Activated CD8-positive, alpha-beta memory T cell treated with anti-CD3 and anti-CD28 coated beads, Interleukin-2, amount 50 U/mL, for 4 hours (primary cell): ENCODE data around the gene HPCAL4.

ENCODE experiments used
- DNase-seq: peaks from one replicate; pipeline ENCODE4 v3.0.0-alpha.2; 2020

Gene HPCAL4

DNA sequence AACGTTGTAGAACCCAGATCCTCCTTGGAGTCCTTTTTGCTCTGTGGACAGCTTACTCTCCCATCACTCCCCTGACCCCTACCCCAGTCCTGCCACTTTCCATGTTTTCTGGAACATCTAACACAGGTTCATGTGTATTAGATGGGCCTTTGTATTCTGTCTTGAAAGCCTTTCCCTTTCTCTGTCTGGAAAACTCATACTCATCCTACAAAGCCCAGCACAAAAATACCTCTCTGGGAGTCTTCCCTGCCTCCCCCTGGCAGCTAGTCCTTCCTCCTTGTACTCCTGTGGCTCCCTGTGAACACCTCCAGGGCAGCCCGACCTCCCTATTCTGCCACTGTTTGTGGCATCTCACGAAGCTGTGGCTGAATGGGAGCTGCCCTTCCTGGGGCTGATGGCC lies 44.0 kb downstream of the HPCAL4 start:
- no peak for DNase-seq

DNA sequence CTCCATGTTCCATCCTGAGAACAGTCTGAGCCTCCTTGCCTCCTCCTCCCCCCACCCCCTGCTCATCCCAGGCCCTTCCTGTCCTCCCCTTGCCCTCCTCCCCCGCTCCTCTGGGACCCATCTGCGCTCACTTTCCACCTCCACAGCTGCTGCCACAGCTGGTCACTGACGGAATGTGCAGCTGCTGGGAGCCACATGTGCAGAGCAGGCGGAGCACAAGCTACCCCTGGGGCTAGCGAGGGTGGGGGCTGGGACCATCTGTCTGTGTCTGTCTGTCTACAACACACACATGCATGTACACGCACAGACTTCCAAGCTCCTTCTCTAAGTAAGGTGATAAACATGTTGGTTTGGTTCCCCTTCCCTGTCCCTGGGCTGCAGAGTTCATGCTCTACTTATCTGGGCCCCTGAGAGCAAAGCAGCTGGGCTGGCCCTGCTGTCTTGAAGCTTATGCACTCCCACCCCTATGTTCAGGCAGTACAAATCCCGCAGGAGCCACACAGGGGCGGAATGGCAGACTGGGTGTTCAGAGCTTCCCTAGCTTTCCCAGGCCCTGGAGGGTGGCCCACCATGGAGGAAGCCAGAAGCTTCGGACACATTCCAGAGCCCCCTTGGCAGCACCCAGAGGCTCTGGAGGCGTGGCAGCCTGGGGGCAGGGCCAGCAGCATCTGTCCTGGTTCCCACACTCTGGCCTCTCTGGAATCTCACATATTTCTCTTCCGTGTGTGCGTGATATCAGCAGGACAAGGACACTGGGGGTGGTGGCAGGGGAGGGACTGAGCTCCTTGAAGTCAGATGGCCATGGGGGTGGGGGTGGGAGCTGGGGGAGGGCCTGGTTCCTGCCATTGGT lies 44.8 kb downstream of the HPCAL4 start:
- no peak for DNase-seq

DNA sequence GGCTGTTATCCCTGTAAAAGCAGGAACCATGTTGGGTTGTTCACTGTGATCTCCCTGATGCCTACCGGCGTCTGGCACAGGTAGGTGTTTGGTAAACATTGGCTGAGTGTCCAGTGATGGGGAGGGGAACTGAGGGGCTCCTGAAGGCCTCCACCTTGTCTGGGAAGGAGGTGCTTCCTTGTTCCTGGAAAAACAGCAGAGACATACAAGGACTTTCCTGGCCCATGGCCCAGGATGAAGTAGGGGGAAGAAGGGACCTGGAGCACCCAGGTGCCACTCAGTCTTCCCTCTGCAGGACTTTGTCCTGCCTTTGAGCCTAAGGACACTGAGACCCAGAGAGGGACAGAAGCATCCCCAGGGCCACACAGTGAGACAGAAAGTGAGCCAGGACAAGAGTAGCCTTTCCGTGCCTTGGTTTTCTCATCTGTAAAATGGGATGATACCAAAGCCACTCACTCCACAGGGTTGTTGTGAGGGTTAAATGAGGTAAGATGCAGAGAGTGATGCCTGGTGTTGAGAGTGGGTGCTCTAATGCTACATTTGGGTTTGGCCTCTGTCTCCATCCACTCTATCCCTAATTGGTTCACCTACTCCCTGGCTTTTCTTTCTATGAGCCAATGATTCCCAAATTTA lies 45.7 kb downstream of the HPCAL4 start:
- DNase-seq, result no peak

DNA sequence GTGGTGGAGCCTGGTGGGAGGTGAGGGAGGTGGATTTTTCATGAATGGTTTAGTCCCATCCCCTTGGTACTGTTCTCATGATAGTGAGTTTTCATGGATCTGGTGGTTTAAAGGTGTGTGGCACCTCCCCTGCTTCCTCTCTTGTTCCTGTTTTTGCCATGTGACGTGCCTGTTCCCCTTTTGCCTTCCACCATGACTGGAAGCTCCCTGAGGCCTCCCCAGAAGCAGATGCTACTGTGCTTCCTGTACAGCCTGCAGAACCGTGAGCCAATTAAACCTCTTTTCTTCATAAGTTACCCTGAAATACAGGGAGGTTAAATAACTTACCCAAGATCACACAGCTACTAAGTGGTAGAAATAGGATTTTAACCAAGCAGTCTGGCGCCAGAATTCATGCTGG lies 47.5 kb downstream of the HPCAL4 start:
- DNase-seq, result no peak

DNA sequence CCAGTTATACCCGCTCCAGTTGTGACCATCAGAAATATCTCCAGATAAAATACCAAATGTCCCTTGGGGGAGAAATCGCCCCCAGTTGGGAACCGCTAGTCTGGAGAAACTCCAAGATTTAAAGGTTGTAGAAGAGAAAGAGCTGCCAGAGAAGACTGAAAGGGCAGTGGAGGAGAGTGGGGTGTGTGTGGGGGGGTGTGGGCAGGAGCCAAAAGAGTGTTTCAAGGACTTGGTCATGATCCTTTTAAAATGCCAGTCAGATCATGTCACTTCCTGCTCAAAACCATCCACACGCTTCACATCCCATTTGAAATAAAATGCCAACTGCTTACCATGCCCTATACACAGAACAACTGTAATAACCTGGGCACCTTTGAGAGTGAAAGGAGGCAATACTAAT lies 48.4 kb downstream of the HPCAL4 start:
- DNase-seq, result no peak

DNA sequence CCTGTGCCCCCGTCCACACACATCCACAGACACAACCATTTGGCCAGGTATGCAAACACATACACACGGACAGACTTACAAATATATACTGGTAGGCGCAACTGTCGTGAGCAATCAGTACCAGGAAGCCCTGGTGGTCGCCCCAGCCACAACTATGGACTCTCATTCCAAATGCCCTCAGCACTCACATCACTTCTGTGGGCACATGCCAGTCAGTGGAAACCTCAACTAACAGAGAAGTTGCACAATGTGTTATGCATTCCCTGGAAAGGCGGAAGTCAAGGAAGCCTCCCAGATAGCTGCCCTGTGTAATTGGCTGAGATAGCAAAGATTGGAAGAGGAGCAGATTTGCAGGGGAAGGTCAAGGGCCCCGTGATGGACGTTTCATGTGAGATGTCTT lies 50.4 kb downstream of the HPCAL4 start:
- DNase-seq, result no peak

DNA sequence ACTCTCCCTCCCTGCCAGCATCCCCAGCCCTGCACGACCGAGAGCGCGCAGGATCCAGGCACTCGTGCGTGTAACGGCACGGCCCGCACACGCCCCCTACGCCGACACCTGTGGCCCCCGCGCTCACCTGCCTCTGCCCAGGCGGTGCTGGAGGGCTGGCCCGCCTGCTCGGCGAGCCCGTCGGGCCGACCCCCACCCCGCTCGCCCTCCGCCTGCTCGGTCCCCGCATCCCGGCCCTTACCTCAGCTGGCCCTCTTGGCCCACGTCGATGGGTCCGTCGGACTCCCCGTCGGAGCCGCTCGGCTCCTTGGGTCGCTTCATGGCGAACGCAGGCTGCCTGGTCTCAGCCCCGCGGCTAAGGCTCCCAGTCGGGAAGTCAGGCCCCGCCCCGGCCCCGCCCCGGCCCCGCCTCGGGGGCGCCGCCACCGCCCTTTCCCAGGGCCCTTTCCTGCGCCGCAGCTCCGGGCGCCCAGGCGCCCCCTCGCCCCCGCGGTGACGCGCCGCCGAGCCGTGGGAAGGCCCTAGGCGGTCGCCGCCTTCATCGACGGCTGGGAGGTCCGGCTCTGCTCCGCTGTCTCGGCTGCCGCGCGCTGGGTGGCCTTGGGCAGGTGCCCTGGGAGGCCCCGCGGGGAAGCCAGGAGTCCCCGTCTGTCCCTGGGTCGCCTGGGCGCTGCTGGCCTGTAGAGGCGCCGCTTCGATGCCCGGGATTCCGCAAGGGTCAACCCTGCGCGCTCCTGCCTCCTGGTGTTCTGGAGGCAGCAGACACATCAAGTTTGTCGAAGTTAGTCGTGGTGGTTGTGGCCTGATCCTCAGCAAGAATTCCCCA lies 51.7 kb downstream of the HPCAL4 start, which contains the start of gene HEYL:
Gene HEYL (minus strand): TSS at position 339 of the 826 bp plus-strand sequence. CDS start 18 bp downstream, at position 321.
- peak; percentile 76 for DNase-seq

DNA sequence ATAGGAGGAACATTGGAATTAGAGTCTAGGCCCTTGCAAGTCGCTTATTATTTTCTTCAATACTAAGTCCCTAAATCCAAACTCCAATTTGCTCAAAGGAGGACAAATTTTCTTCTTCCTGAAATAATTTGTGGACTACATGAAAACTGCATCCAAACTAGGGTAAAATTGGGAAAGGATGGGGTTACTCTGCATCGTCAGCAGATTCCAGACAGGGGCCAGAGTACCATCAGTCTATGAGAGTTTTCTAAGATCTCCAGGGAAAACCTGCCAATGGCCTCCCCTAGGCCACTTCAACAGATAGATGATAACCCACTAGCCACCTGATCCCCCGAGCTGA lies 52.3 kb downstream of the HPCAL4 start:
- DNase-seq, result no peak

DNA sequence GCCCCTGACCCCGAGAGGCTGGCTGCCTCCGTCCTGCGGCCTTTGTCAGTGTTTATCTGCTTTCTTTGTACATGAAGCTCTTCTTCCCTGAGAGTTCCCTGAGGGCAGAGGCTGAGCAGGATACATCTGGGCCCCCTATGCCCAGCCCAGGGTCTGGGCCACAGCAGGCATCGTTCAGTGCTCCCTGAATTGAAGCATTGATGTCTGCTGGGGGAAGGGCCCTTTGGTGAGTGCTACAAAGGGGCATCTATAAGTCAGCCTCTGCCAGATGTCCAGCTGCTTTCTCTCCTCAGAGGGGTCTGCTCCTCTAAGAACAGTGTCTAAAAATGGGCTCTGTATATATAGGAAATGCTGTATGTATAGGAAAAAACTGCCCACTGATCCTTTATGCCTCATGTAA lies 53.9 kb downstream of the HPCAL4 start:
- DNase-seq, result no peak

DNA sequence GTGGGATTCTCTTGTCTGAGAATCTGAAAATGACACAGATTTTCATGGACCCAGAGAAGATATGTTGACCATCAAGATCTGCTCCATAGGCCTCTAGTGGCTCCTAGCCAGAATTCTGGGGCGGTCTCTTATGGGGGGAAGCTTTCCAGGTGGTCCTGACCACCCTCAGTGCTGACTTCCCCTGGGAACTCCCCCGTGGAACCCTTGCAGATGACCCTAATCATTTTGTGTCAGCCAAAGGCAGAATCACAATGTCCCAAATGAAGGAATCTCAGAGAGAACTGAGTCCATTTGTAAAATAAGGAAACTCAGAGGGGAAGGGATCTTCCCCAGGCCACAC lies 55.4 kb downstream of the HPCAL4 start:
- DNase-seq, result no peak

DNA sequence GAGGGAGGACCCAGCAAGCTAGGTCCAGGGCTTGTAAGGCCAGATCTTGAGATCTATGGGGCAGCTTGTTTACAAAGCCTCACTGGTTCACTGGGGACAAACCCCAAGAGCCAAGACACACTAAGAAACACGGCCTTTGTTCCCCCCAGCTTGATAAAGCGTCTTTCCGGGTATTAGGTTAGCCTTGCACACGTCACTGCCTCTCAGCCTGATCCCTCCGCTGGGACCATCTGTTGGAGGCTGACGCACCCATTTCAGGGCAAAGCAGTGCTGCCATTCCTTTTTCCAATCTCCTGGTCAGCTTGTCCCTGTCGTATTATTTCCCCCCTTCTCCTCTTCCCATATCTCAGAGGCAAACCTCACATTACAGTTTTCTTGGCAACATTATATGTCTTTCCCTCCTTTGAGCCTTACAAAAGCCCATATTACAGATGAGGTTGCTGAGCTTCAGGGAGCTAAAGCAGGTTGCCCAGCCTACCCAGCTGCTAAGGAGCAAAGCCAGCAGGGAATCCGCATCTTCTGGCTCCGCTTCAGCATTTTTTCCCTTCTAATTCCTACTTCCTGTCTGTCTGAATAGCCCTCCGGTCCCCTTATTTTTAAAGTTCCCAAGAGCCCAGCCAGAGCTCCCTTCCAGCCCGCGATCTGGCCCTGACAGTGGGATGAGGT lies 55.9 kb downstream of the HPCAL4 start:
- DNase-seq, result no peak

DNA sequence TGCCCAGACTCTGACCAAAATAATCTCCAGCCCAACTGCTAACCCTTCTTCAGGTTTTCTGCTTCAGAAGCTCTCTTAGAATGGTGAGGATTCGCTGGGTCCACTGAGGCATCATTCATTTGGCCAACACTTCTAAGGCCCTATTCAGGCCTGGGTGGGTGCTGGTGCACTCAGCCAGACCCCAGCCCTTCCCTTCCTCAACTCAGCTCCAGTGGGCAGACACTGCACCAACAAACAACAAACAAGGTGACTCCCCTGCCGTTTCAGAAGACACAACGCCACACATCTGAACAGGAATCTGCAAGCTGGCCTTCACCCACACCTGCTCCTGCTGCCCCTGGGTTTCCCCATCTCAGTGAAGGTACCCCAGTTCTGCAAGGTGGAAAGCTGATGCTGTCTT lies 57.8 kb downstream of the HPCAL4 start:
- DNase-seq, result no peak

DNA sequence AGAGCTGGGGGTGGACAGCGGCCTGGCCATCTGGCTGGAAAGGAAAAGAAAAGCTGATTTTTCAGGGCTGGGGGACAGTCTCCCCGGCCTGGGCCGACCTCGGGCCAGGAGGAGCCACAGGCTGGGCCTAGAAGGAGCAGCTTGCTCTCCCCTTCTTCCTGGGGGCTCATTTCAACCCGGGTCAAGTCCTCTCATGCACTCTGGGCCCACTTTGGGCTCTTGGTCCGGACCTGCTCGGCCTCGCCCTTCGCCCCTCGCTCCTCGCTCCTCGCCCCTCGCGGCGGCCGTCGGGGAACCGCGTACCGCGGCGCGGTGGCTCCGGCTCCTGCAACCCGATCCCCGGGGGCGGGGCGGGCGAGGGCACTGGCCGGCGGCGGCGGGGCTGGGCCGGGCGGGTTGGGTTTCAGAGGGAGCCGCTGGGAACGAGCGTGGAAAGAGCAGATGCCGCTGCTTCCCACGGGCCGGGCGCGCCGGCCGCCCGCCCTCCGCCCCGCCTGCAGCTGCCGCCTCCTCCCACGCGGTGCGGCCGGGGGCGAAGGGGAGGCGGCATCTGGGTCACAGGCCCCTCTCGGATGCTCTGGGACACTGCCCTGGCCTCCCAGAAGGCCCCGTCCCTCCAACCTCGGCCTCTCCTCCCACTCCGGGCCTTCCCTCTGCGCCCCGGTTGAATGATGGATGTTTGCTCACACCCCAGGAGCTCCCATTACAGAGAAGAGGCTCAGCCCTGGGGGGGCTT lies 58.4 kb downstream of the HPCAL4 start:
- DNase-seq, result no peak

DNA sequence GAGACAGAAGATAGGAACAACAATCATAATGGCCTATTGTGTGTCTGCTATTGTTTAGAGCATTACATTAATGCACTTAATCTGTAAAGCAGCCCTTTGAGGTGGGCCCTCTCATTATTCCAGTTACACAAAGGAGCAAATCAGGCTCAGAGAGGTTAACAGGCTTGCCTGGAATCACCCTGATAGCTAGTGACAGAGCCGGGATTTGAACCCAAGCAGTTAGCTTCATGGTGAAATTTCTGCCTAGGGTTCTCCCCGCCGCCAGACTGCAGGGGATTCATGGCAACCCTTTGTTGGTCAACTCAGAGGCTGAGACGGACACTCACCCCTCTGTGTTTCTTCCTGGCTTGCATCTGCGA lies 58.9 kb downstream of the HPCAL4 start:
- DNase-seq, result no peak

DNA sequence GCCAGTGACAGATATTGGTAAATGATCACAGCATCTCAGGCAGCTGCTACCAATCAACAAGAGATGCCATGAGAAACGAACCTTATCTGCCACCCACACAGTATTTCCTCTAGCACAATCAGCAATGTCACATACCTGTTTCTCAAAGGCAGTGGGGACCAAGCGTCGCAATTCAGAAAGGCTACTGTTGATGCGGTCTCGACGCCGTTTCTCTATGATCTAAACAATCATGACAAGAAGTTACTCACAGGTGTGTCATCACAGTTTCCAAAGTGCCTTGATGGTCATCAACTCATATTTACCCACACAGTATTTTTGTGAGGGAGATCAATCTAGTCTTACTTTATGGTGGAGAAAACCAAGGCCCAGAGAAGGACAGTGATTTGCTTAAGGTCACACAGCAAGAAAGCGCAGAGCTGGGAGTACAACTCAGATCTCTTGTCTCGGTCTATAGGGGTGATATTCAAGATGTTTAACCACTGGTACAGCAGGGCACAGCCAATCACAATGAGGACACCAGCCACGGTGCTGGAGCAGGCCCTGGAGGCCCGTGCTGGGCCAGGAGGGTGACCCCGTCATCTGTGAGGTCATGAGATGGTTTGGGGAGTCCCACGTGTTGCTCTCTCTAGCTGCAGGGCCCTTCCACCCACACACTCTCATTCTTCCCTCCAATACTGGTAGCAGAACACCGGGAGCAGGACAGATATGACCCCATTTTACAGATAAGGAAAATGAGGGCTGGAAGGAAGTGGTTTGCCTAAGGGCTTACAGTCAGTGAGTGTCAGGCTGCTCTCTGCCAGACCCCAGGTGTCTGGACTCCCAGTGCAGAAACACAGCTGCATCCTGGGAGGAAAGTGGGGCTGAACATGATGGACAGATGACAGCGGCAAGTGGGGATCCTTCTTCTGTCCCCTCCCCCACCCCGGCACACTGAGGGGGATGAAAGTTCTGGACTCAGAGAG lies 59.6 kb downstream of the HPCAL4 start:
- no peak for DNase-seq

DNA sequence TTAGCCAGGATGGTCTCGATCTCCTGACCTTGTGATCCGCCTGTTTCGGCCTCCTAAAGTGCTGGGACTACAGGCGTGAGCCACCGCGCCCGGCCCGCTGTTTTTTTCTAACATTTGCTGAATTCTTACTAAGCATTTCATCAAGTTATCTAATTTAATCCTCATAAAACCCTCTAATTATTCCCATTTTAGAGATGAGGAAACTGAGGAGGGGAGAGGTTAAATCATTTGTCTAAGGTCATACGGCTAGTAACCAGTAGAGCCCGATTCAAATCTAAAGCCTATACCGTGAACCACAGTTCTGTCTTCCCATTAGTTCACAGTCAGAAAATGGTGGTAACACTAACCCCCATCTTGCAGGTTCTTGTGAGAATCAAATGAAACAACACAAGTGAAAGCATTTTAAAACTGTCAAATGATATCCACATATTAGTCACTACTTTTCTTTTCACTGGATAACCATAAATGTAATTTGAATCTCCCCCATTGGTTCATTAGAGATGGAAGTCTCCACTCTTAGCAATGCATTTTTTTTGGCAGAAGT lies 62.4 kb downstream of the HPCAL4 start:
- no peak for DNase-seq
